ENCODE data around the gene OR4M1.
"Not testable (repeated sequence)": the region's sequence is repeated elsewhere in the genome, so short reads cannot be mapped to it uniquely, and the experiment has no call there.

The OR4M1 gene

GRCh38 chr14:19773204-19773603 lies at the start of gene OR4M1:
TSS of gene OR4M1 (plus strand) at chr14:19773504. CDS start at chr14:19780323, 6,819 bp downstream.
- not testable (repeated sequence) for DNase-seq

- DNase-seq = no peak
Measured at GRCh38 chr14:19729359-19729758, 43.9 kb upstream of the OR4M1 start.

- DNase-seq = no peak
Measured at GRCh38 chr14:19729763-19730162, 43.5 kb upstream of the OR4M1 start.

GRCh38 chr14:19733893-19734292 lies 39.4 kb upstream of the OR4M1 start:
- DNase-seq = not testable (repeated sequence)

- DNase-seq = no peak
Measured at GRCh38 chr14:19743256-19743655, 30.0 kb upstream of the OR4M1 start, which contains the start of gene OR4Q3. TSS of gene OR4Q3 (plus strand) at chr14:19743571.

- not testable (repeated sequence) for DNase-seq
Measured at GRCh38 chr14:19752316-19752715, 21.0 kb upstream of the OR4M1 start.

GRCh38 chr14:19754172-19754571 lies 19.1 kb upstream of the OR4M1 start:
- no peak for DNase-seq

GRCh38 chr14:19771491-19771890 lies 1.8 kb upstream of the OR4M1 start:
- not testable (repeated sequence) for DNase-seq

- DNase-seq = peak; percentile 1
Measured at GRCh38 chr14:19771895-19772430, 1.3 kb upstream of the OR4M1 start.

GRCh38 chr14:19772454-19772853 lies 850 bp upstream of the OR4M1 start:
- DNase-seq = peak; percentile 20

GRCh38 chr14:19775587-19775986 lies 2.3 kb downstream of the OR4M1 start:
- no peak for DNase-seq

GRCh38 chr14:19785848-19786247 lies 12.5 kb downstream of the OR4M1 start:
- not testable (repeated sequence) for DNase-seq

GRCh38 chr14:19787318-19787717 lies 14.0 kb downstream of the OR4M1 start:
- DNase-seq = not testable (repeated sequence)

- DNase-seq = not testable (repeated sequence)
Measured at GRCh38 chr14:19788150-19788549, 14.8 kb downstream of the OR4M1 start.

GRCh38 chr14:19796520-19797108 lies 23.3 kb downstream of the OR4M1 start:
- not testable (repeated sequence) for DNase-seq

GRCh38 chr14:19799880-19800279 lies 26.6 kb downstream of the OR4M1 start:
- no peak for DNase-seq

GRCh38 chr14:19800282-19801117 lies 27.2 kb downstream of the OR4M1 start:
- DNase-seq = no peak

- no peak for DNase-seq
Measured at GRCh38 chr14:19801118-19801464, 27.8 kb downstream of the OR4M1 start.

GRCh38 chr14:19803470-19803869 lies 30.2 kb downstream of the OR4M1 start, which contains the start of gene OR4N2:
TSS of gene OR4N2 (plus strand) at chr14:19803770. CDS start at chr14:19827449, 23,679 bp downstream.
- DNase-seq = not testable (repeated sequence)

- DNase-seq = not testable (repeated sequence)
Measured at GRCh38 chr14:19813171-19813920, 40.0 kb downstream of the OR4M1 start.

- not testable (repeated sequence) for DNase-seq
Measured at GRCh38 chr14:19819879-19820278, 46.6 kb downstream of the OR4M1 start.

GRCh38 chr14:19821016-19821415 lies 47.7 kb downstream of the OR4M1 start:
- not testable (repeated sequence) for DNase-seq

GRCh38 chr14:19823178-19823577 lies 49.9 kb downstream of the OR4M1 start:
- no peak for DNase-seq
